Tibial nerve (tissue), 4 donors: ENCODE measurements around the gene KCNQ1. TPM values are rescaled to one million over a fixed set of nuclear protein-coding genes. Genes with fewer than 3 reads are reported as not detected.

Experiments
- DNase-seq, 2 donors: peaks; one replicate each; pipeline ENCODE4 v3.0.0-alpha.2; 2019; ENCODE audit warnings: low spot score in 2 of 2
- H3K27ac ChIP-seq, 4 donors: fragments of 200-600 bp; sonication (generic) in 3 of 4; one replicate each; pipeline ENCODE4 v1.5.1; 2017 to 2019; ENCODE audit warnings: mild to moderate bottlenecking in 1 of 4
- H3K27me3 ChIP-seq, 2 donors: fragments of 200-600 bp; sonication (generic) in 1 of 2; one replicate each; pipeline versions ENCODE4 v1.5.1 to v1.6.0; 2017 to 2019
- H3K36me3 ChIP-seq, 3 donors: fragments of 200-600 bp; sonication (generic); one replicate each; pipeline ENCODE4 v1.5.1; 2018 to 2019
- H3K4me1 ChIP-seq, 4 donors: fragments of 200-600 bp; sonication (generic) in 3 of 4; one replicate each; pipeline ENCODE4 v1.5.1; 2017 to 2019
- H3K4me3 ChIP-seq, 4 donors: fragments of 200-600 bp; sonication (generic) in 3 of 4; one replicate each; pipeline ENCODE4 v1.5.1; 2017 to 2019; ENCODE audit warnings: mild to moderate bottlenecking in 1 of 4, moderate library complexity in 1 of 4
- H3K9me3 ChIP-seq, 4 donors: fragments of 200-600 bp; sonication (generic) in 3 of 4; one replicate each; pipeline ENCODE4 v1.5.1; 2017 to 2019
- CTCF ChIP-seq, 5 experiments: fragments of 200-600 bp in 3 of 5; fragments of 450-650 bp in 2 of 5; sonication (generic) in 3 of 5; IDR thresholded peaks; one replicate each; pipeline ENCODE4 v1.5.1; 2016 to 2019; ENCODE audit warnings: antibody characterized with exemption in 5 of 5, mild to moderate bottlenecking in 3 of 5, moderate library complexity in 2 of 5
- EP300 ChIP-seq, 2 donors: sonication (generic); formaldehyde crosslinking; IDR thresholded peaks; one replicate each; pipeline ENCODE4 v1.6.1; 2017; ENCODE audit warnings: antibody characterized with exemption in 2 of 2, mild to moderate bottlenecking in 1 of 2
- POLR2A ChIP-seq, 2 donors: fragments of 450-650 bp; IDR thresholded peaks; one replicate each; pipeline ENCODE4 v1.6.1; 2017; ENCODE audit warnings: antibody characterized with exemption in 2 of 2, mild to moderate bottlenecking in 2 of 2, moderate library complexity in 2 of 2
- WGBS, 2 donors: methylation state at CpG; one replicate each; pipeline ENCODE4 v1.1.5; 2018; 5-methylcytosine and 5-hydroxymethylcytosine counted together
- total RNA-seq, 4 donors: library from RNA; depleted of rRNA; stranded (reverse); fragments of >200 nt; gene quantifications; one replicate each; pipeline ENCODE4 v1.1.0, GENCODE V29; 2016

The KCNQ1 gene
- total RNA-seq, 4 donors from 2014 or later: 3.5 to 11.4 (median 7.5) TPM

GRCh38 chr11:2755071-2755470 is 310.3 kb downstream of the KCNQ1 start:
- TF ChIP-seq POLR2A (IDR thresholded peaks at IDR 0.05): no peak
- TF ChIP-seq CTCF (IDR thresholded peaks at IDR 0.05): no peak
- no peak for TF ChIP-seq EP300 (IDR thresholded peaks at IDR 0.05)
- H3K4me1 ChIP-seq: peaks cover 0 to 10% (median 0%) of the 10 kb centered on the region in 4 donors
- no peak for DNase-seq
- no peak overlapping the region for H3K4me3 ChIP-seq
- H3K36me3 ChIP-seq: no peaks in the 10 kb centered on the region
- WGBS, 2 donors: 93 to 97% methylated on average over 8 of the region's 8 CpGs
- H3K27me3 ChIP-seq: no peaks in the 10 kb centered on the region
- H3K27ac ChIP-seq: no peak overlapping the region
- H3K9me3 ChIP-seq: peaks cover 0 to 11% (median 1%) of the 10 kb centered on the region in 4 donors

- DNase-seq: peak in 1 of 2 donors; percentile 4
- no peaks in the 10 kb centered on the region for H3K4me1 ChIP-seq
- no peaks in the 10 kb centered on the region for H3K36me3 ChIP-seq
- no peaks in the 10 kb centered on the region for H3K27me3 ChIP-seq
- no peak overlapping the region for H3K4me3 ChIP-seq
- no peak for TF ChIP-seq EP300 (IDR thresholded peaks at IDR 0.05)
- no peak for TF ChIP-seq POLR2A (IDR thresholded peaks at IDR 0.05)
- no peak for TF ChIP-seq CTCF (IDR thresholded peaks at IDR 0.05)
- no peak overlapping the region for H3K27ac ChIP-seq
- WGBS, 2 donors: 90 to 91% methylated on average over 14 of the region's 14 CpGs
- peaks cover 0 to 11% (median 1%) of the 10 kb centered on the region in 4 donors for H3K9me3 ChIP-seq
These were observed 313.9 kb downstream of the KCNQ1 start for GRCh38 chr11:2758751-2759150.

- Histone ChIP-seq H3K4me3 (no peak overlapping the region), H3K9me3 (peaks cover 0 to 11% (median 1%) of the 10 kb centered on the region in 4 donors), H3K27me3 (no peaks in the 10 kb centered on the region), H3K36me3 (no peaks in the 10 kb centered on the region), H3K27ac (no peak overlapping the region), H3K4me1 (no peaks in the 10 kb centered on the region)
- TF ChIP-seq CTCF (IDR thresholded peaks at IDR 0.05): no peak
- TF ChIP-seq EP300 (IDR thresholded peaks at IDR 0.05): no peak
- TF ChIP-seq POLR2A (IDR thresholded peaks at IDR 0.05): no peak
- no peak for DNase-seq
- 84 to 91% methylated on average over 10 to 17 of the region's 17 CpGs for WGBS, 2 donors
These were observed 314.7 kb downstream of the KCNQ1 start for GRCh38 chr11:2759228-2760195.

- peak in 1 of 2 donors; percentile 6 for DNase-seq
- H3K4me3 ChIP-seq: no peak overlapping the region
- H3K27me3 ChIP-seq: no peaks in the 10 kb centered on the region
- no peaks in the 10 kb centered on the region for H3K36me3 ChIP-seq
- peaks cover 0 to 11% (median 1%) of the 10 kb centered on the region in 4 donors for H3K9me3 ChIP-seq
- H3K4me1 ChIP-seq: no peaks in the 10 kb centered on the region
- no peak overlapping the region for H3K27ac ChIP-seq
- 91 to 95% methylated on average over 20 of the region's 20 CpGs for WGBS, 2 donors
- TF ChIP-seq CTCF (IDR thresholded peaks at IDR 0.05): no peak
- TF ChIP-seq POLR2A (IDR thresholded peaks at IDR 0.05): no peak
These were observed 315.5 kb downstream of the KCNQ1 start for GRCh38 chr11:2760196-2760871.
